HepG2 (cell line): ENCODE measurements around the gene PDSS2. TPM values are rescaled to one million over a fixed set of nuclear protein-coding genes. Genes with fewer than 3 reads are reported as not detected.

ENCODE experiments used
- CREM ChIP-seq, 2 experiments: sonication (generic) in 1 of 2; formaldehyde crosslinking in 1 of 2; IDR thresholded peaks; 2 replicates each; pipeline versions ENCODE4 v1.4.0 to v1.6.1; 2016 to 2020; ENCODE audit warnings: antibody characterized with exemption in 1 of 2, mild to moderate bottlenecking in 1 of 2, missing genetic modification reagents in 1 of 2
- FOXJ3 ChIP-seq: sonication (generic); formaldehyde crosslinking; IDR thresholded peaks from 2 replicates; pipeline ENCODE4 v1.4.0; 2020; ENCODE audit warnings: missing genetic modification reagents, mild to moderate bottlenecking, borderline replicate concordance
- KDM6A ChIP-seq: IDR thresholded peaks from 2 replicates; pipeline ENCODE4 v1.6.1; 2016; ENCODE audit warnings: low read depth
- PITX1 ChIP-seq: sonication (generic); formaldehyde crosslinking; IDR thresholded peaks from 2 replicates; pipeline ENCODE4 v1.5.1; 2020; ENCODE audit warnings: mild to moderate bottlenecking, missing genetic modification reagents
- RFX3 ChIP-seq: IDR thresholded peaks from 2 replicates; pipeline ENCODE4 v1.6.1; 2016; ENCODE audit warnings: missing biosample characterization, missing genetic modification reagents
- RFXAP ChIP-seq: sonication (generic); formaldehyde crosslinking; IDR thresholded peaks from 2 replicates; pipeline ENCODE4 v1.4.0; 2020; ENCODE audit warnings: missing genetic modification reagents, borderline replicate concordance
- SRY ChIP-seq: sonication (generic); formaldehyde crosslinking; IDR thresholded peaks from 2 replicates; pipeline ENCODE4 v1.8.0; 2022; ENCODE audit warnings: mild to moderate bottlenecking, missing genetic modification reagents
- TCF12 ChIP-seq, 2 experiments: fragments of 450-650 bp in 1 of 2; sonication (generic) in 1 of 2; formaldehyde crosslinking in 1 of 2; IDR thresholded peaks; 2 replicates each; pipeline versions ENCODE4 v1.6.1 to v1.8.0; 2017 to 2022; ENCODE audit warnings: antibody characterized with exemption in 1 of 2, mild to moderate bottlenecking in 1 of 2, missing genetic modification reagents in 1 of 2, moderate library complexity in 1 of 2
- ZFP36L1 ChIP-seq: sonication (generic); formaldehyde crosslinking; IDR thresholded peaks from 2 replicates; pipeline ENCODE4 v1.8.0; 2022; ENCODE audit warnings: mild to moderate bottlenecking, missing genetic modification reagents, moderate library complexity
- ZNF564 ChIP-seq: sonication (generic); formaldehyde crosslinking; IDR thresholded peaks from 2 replicates; pipeline ENCODE4 v1.8.1; 2023; ENCODE audit warnings: mild to moderate bottlenecking, missing genetic modification reagents
- ZSCAN20 ChIP-seq: sonication (generic); formaldehyde crosslinking; IDR thresholded peaks from 2 replicates; pipeline ENCODE4 v1.4.0; 2020; ENCODE audit warnings: missing genetic modification reagents, mild to moderate bottlenecking, borderline replicate concordance
- polyA plus RNA-seq, 8 experiments: library from polyadenylated mRNA; depleted of rRNA in 3 of 8; stranded (reverse) in 7 of 8; unstranded in 1 of 8; fragments of >200 nt; fragmentation: Illumina TruSeq in 4 of 8; extraction: Trizol in 4 of 8; gene quantifications; 2 replicates each; pipeline versions ENCODE4 v1.2.1 to v1.2.3, GENCODE V29; 2011 to 2016; ENCODE audit warnings: low read depth in 4 of 8, missing spikeins in 1 of 8, mixed read lengths in 1 of 8; ENCODE audit not compliant: insufficient read depth in 1 of 8
- total RNA-seq, 5 experiments: library from RNA; depleted of rRNA; stranded (reverse); fragments of >200 nt; fragmentation: Illumina TruSeq; extraction: Trizol; gene quantifications; 2 replicates each; pipeline ENCODE4 v1.2.3, GENCODE V29; 2016; ENCODE audit warnings: low read depth in 1 of 5
- TF ChIP-seq, protein P1 (sequence below): sonication (generic); formaldehyde crosslinking; IDR thresholded peaks from 2 replicates; pipeline ENCODE4 v1.4.0; 2020; ENCODE audit warnings: mild to moderate bottlenecking, missing genetic modification reagents
- TF ChIP-seq, protein P2 (sequence below): sonication (generic); formaldehyde crosslinking; IDR thresholded peaks from 2 replicates; pipeline ENCODE4 v1.4.0; 2020; ENCODE audit warnings: low read depth, missing genetic modification reagents
- TF ChIP-seq, protein P3 (sequence below): sonication (generic); formaldehyde crosslinking; IDR thresholded peaks from 2 replicates; pipeline ENCODE4 v1.5.1; 2020; ENCODE audit warnings: missing genetic modification reagents, mild to moderate bottlenecking, borderline replicate concordance
- TF ChIP-seq, protein P4 (sequence below): IDR thresholded peaks from 2 replicates; pipeline ENCODE4 v1.6.1; 2016; ENCODE audit warnings: mild to moderate bottlenecking

Gene PDSS2
- total and polyA plus RNA-seq, 2 of the 13 experiments (the other 11 are each of a cell fraction or from before 2014, with no cell fraction given), result 16.2 to 17.0 TPM

DNA sequence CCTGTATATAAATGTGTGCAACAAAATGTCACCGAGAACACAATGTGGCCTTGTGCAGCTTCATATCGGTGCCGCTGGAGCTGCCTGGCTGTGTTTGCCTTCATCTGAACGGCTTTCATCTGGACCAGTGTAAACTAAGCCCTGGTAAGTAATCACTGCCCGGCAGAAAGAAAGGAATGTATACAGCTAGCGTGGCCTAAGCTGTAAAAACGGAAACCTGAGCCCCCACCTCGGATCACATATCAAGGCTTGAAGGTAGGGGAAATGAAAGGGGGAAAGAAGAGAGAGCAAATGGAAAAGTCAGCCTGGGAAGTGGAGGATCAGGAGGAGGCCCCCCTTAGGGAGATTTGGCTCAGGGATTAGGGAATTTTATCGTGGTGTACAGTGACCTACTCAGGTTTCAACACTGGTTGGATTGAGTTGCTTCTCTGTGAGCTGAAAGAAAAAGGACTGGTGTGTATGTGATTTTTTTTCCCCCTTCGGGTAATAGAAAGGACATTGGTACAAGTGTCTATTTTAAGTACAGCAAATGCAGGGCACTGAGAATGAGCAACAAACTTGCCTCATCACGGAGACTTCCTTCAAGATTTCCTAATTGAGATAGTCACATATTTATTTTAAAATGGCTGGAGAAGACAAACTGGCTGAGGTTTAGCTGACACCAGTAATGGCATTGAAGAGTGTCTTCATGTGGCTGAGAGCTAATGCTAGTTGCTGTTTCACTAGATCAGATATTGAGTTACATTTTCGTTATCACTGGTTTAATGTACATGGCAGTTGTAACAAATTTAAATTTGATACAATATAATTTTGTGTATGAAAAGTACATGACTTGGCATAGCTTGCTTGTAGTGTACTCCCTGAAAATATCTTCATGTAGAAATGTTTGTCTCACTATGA is 34.0 kb upstream of the PDSS2 start (continued):
- TF ChIP-seq ZFP36L1 (no peak), RFX3 (CRISPR knock-in tag) (no peak), FOXJ3 (CRISPR knock-in tag) (peak; percentile 85), KDM6A (0 out of 2 replicates have a peak, but pooled peaks have one; percentile 49), ZNF564 (peak; percentile 49; the same call in 1 of the 2 replicates), RFXAP (no peak; the same call in 1 of the 2 replicates), ZSCAN20 (0 out of 2 replicates have a peak, but pooled peaks have one; percentile 57), SRY (CRISPR knock-in tag) (no peak), CREM (IDR thresholded peaks at IDR 0.05) (peak; percentile 80), CREM (CRISPR knock-in tag; IDR thresholded peaks at IDR 0.05) (no peak), TCF12 (IDR thresholded peaks at IDR 0.05) (no peak), TCF12 (CRISPR knock-in tag; IDR thresholded peaks at IDR 0.05) (no peak), PITX1 (CRISPR knock-in tag) (peak; percentile 93)
- TF ChIP-seq, protein P1, sequence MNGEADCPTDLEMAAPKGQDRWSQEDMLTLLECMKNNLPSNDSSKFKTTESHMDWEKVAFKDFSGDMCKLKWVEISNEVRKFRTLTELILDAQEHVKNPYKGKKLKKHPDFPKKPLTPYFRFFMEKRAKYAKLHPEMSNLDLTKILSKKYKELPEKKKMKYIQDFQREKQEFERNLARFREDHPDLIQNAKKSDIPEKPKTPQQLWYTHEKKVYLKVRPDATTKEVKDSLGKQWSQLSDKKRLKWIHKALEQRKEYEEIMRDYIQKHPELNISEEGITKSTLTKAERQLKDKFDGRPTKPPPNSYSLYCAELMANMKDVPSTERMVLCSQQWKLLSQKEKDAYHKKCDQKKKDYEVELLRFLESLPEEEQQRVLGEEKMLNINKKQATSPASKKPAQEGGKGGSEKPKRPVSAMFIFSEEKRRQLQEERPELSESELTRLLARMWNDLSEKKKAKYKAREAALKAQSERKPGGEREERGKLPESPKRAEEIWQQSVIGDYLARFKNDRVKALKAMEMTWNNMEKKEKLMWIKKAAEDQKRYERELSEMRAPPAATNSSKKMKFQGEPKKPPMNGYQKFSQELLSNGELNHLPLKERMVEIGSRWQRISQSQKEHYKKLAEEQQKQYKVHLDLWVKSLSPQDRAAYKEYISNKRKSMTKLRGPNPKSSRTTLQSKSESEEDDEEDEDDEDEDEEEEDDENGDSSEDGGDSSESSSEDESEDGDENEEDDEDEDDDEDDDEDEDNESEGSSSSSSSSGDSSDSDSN, result peak; percentile 70
- TF ChIP-seq, protein P2, sequence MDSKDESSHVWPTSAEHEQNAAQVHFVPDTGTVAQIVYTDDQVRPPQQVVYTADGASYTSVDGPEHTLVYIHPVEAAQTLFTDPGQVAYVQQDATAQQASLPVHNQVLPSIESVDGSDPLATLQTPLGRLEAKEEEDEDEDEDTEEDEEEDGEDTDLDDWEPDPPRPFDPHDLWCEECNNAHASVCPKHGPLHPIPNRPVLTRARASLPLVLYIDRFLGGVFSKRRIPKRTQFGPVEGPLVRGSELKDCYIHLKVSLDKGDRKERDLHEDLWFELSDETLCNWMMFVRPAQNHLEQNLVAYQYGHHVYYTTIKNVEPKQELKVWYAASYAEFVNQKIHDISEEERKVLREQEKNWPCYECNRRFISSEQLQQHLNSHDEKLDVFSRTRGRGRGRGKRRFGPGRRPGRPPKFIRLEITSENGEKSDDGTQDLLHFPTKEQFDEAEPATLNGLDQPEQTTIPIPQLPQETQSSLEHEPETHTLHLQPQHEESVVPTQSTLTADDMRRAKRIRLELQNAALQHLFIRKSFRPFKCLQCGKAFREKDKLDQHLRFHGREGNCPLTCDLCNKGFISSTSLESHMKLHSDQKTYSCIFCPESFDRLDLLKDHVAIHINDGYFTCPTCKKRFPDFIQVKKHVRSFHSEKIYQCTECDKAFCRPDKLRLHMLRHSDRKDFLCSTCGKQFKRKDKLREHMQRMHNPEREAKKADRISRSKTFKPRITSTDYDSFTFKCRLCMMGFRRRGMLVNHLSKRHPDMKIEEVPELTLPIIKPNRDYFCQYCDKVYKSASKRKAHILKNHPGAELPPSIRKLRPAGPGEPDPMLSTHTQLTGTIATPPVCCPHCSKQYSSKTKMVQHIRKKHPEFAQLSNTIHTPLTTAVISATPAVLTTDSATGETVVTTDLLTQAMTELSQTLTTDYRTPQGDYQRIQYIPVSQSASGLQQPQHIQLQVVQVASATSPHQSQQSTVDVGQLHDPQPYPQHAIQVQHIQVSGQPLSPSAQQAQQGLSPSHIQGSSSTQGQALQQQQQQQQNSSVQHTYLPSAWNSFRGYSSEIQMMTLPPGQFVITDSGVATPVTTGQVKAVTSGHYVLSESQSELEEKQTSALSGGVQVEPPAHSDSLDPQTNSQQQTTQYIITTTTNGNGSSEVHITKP (CRISPR knock-in tag), result 0 out of 2 replicates have a peak, but pooled peaks have one; percentile 52
- TF ChIP-seq, protein P3, sequence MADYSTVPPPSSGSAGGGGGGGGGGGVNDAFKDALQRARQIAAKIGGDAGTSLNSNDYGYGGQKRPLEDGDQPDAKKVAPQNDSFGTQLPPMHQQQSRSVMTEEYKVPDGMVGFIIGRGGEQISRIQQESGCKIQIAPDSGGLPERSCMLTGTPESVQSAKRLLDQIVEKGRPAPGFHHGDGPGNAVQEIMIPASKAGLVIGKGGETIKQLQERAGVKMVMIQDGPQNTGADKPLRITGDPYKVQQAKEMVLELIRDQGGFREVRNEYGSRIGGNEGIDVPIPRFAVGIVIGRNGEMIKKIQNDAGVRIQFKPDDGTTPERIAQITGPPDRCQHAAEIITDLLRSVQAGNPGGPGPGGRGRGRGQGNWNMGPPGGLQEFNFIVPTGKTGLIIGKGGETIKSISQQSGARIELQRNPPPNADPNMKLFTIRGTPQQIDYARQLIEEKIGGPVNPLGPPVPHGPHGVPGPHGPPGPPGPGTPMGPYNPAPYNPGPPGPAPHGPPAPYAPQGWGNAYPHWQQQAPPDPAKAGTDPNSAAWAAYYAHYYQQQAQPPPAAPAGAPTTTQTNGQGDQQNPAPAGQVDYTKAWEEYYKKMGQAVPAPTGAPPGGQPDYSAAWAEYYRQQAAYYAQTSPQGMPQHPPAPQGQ (CRISPR knock-in tag), result 0 out of 2 replicates have a peak, but pooled peaks have one; percentile 81
- TF ChIP-seq, protein P4, sequence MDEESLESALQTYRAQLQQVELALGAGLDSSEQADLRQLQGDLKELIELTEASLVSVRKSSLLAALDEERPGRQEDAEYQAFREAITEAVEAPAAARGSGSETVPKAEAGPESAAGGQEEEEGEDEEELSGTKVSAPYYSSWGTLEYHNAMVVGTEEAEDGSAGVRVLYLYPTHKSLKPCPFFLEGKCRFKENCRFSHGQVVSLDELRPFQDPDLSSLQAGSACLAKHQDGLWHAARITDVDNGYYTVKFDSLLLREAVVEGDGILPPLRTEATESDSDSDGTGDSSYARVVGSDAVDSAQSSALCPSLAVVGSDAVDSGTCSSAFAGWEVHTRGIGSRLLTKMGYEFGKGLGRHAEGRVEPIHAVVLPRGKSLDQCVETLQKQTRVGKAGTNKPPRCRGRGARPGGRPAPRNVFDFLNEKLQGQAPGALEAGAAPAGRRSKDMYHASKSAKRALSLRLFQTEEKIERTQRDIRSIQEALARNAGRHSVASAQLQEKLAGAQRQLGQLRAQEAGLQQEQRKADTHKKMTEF (CRISPR knock-in tag), result peak; percentile 67
